Thyroid gland (tissue), 4 donors: ENCODE measurements around the gene FAM209B. TPM values are rescaled to one million over a fixed set of nuclear protein-coding genes. Genes with fewer than 3 reads are reported as not detected.

Experiments
- DNase-seq, 2 donors: peaks; one replicate each; pipeline ENCODE4 v3.0.0-alpha.2; 2019
- H3K27ac ChIP-seq, 3 donors: fragments of 200-600 bp; sonication (generic); 1 replicate in 2 of 3; 2 replicates in 1 of 3; pipeline ENCODE4 v1.5.1; 2016 to 2019; ENCODE audit warnings: mild to moderate bottlenecking in 1 of 3, moderate library complexity in 1 of 3
- H3K27me3 ChIP-seq: fragments of 200-600 bp; sonication (generic); one replicate; pipeline ENCODE4 v1.5.1; 2019
- H3K36me3 ChIP-seq, 2 donors: fragments of 200-600 bp; sonication (generic); one replicate each; pipeline ENCODE4 v1.5.1; 2016 to 2019
- H3K4me1 ChIP-seq, 2 donors: fragments of 200-600 bp; sonication (generic); one replicate each; pipeline ENCODE4 v1.5.1; 2017 to 2019
- H3K4me3 ChIP-seq, 3 donors: fragments of 200-600 bp; sonication (generic); replicated peaks in 1 of 3; 1 replicate in 2 of 3; 2 replicates in 1 of 3; pipeline ENCODE4 v1.5.1; 2016; ENCODE audit warnings: mild to moderate bottlenecking in 1 of 3
- H3K9me3 ChIP-seq: fragments of 200-600 bp; sonication (generic); one replicate; pipeline ENCODE4 v1.5.1; 2017
- POLR2A ChIP-seq, 2 donors: fragments of 450-650 bp; IDR thresholded peaks; one replicate each; pipeline ENCODE4 v1.6.1; 2017; ENCODE audit warnings: antibody characterized with exemption in 2 of 2, mild to moderate bottlenecking in 2 of 2, moderate library complexity in 1 of 2
- WGBS, 2 donors: methylation state at CpG; one replicate each; pipeline ENCODE4 v1.1.5; 2017; 5-methylcytosine and 5-hydroxymethylcytosine counted together
- intact Hi-C: fragments of 100-400 bp; cut with DNase I; formaldehyde crosslinking; loops from one replicate; pipeline ENCODE4 v1.15.1; 2023
- total RNA-seq, 4 donors: library from RNA; depleted of rRNA; stranded (reverse); fragments of >200 nt; gene quantifications; one replicate each; pipeline ENCODE4 v1.2.3, GENCODE V29; 2016
- TF ChIP-seq, protein P1 (sequence below), 6 experiments: fragments of 200-600 bp in 3 of 6; fragments of 450-650 bp in 3 of 6; sonication (generic) in 3 of 6; IDR thresholded peaks; one replicate each; pipeline ENCODE4 v1.5.1; 2016 to 2019; ENCODE audit warnings: antibody characterized with exemption in 6 of 6, mild to moderate bottlenecking in 2 of 6, inconsistent platforms in 1 of 6, moderate library complexity in 1 of 6

The FAM209B gene
- total RNA-seq, 4 donors from 2014 or later: 0.56 TPM; not detected in 3

- H3K27me3 ChIP-seq: no peaks in the 10 kb centered on the region
- WGBS, 2 donors: 95 to 98% methylated on average over 7 of the region's 7 CpGs
- peaks cover 45 to 49% of the 10 kb centered on the region in 2 donors for H3K36me3 ChIP-seq
- H3K27ac ChIP-seq: no peak overlapping the region
- no peak overlapping the region for H3K4me3 ChIP-seq
- no peaks in the 10 kb centered on the region for H3K9me3 ChIP-seq
- TF ChIP-seq, protein P1, sequence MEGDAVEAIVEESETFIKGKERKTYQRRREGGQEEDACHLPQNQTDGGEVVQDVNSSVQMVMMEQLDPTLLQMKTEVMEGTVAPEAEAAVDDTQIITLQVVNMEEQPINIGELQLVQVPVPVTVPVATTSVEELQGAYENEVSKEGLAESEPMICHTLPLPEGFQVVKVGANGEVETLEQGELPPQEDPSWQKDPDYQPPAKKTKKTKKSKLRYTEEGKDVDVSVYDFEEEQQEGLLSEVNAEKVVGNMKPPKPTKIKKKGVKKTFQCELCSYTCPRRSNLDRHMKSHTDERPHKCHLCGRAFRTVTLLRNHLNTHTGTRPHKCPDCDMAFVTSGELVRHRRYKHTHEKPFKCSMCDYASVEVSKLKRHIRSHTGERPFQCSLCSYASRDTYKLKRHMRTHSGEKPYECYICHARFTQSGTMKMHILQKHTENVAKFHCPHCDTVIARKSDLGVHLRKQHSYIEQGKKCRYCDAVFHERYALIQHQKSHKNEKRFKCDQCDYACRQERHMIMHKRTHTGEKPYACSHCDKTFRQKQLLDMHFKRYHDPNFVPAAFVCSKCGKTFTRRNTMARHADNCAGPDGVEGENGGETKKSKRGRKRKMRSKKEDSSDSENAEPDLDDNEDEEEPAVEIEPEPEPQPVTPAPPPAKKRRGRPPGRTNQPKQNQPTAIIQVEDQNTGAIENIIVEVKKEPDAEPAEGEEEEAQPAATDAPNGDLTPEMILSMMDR (IDR thresholded peaks at IDR 0.05): no peak
- no peak for TF ChIP-seq POLR2A (IDR thresholded peaks at IDR 0.05)
- no peak for DNase-seq
- intact Hi-C loops: no loop called here
- H3K4me1 ChIP-seq: no peaks in the 10 kb centered on the region
Measured at GRCh38 chr20:56517211-56517610, 15.8 kb upstream of the FAM209B start.

DNA sequence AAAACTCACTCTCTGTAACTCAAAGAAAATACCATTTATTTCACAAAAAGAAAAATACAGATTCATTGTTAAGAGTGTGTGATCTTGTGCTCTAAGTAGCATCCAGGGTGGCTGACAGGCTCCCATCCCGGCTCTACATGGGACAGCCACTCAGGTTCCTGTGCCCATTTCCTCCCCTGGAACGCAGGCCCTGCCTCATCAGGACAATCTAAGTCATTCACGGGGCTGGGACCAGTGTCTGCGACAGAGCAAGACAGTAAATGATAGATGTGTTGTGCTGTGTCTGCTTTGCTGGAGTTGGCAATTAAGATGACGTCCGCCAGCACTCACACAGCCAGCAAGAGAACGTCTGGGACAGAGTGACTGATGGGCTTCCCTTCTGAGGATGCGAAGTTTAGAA, 15.4 kb upstream of the FAM209B start:
- Histone ChIP-seq H3K4me1 (no peaks in the 10 kb centered on the region), H3K4me3 (no peak overlapping the region), H3K27me3 (no peaks in the 10 kb centered on the region), H3K36me3 (peaks cover 45 to 49% of the 10 kb centered on the region in 2 donors), H3K27ac (no peak overlapping the region), H3K9me3 (no peaks in the 10 kb centered on the region)
- no peak for TF ChIP-seq POLR2A (IDR thresholded peaks at IDR 0.05)
- no peak for DNase-seq
- intact Hi-C loops: no loop called here
- WGBS, 2 donors: 89 to 92% methylated on average over 8 of the region's 8 CpGs

DNA sequence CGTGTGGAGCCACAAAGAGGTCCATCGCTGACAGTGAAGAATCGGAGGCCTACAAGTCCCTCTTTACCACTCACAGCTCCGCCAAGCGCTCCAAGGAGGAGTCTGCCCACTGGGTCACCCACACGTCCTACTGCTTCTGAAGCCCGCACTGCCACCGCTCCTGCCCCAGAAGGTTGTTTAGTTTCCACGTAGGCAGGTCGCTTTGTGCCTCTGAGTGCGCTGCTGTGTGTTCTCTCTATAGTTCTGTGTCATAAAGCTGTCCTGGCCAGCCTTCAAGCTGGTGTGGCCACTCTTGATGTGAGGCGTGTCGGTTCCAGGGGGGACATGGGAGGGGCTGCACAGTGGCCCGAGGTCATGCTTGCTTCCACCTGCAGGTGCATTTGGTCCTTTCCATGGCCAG, 14.9 kb upstream of the FAM209B start:
- 96 to 97% methylated on average over 14 of the region's 14 CpGs for WGBS, 2 donors

GRCh38 chr20:56518721-56519398, 14.2 kb upstream of the FAM209B start:
- no peak for TF ChIP-seq POLR2A (IDR thresholded peaks at IDR 0.05)
- TF ChIP-seq, protein P1 (IDR thresholded peaks at IDR 0.05): no peak
- intact Hi-C loops: no loop called here
- H3K9me3 ChIP-seq: no peaks in the 10 kb centered on the region
- H3K27me3 ChIP-seq: no peaks in the 10 kb centered on the region
- no peak overlapping the region for H3K4me3 ChIP-seq
- 96 to 97% methylated on average over 10 of the region's 10 CpGs for WGBS, 2 donors
- H3K36me3 ChIP-seq: peaks cover 40 to 41% of the 10 kb centered on the region in 2 donors
- H3K4me1 ChIP-seq: no peaks in the 10 kb centered on the region
- no peak for DNase-seq
- no peak overlapping the region for H3K27ac ChIP-seq

More for the DNA sequence above, 14.9 kb upstream of the FAM209B start:
- Histone ChIP-seq H3K27ac (no peak overlapping the region), H3K9me3 (no peaks in the 10 kb centered on the region), H3K4me1 (no peaks in the 10 kb centered on the region), H3K27me3 (no peaks in the 10 kb centered on the region), H3K36me3 (peaks cover 45 to 48% of the 10 kb centered on the region in 2 donors), H3K4me3 (no peak overlapping the region)
- DNase-seq: no peak
- TF ChIP-seq POLR2A (IDR thresholded peaks at IDR 0.05): no peak
- TF ChIP-seq, protein P1 (IDR thresholded peaks at IDR 0.05): no peak
- intact Hi-C loops: no loop called here

- H3K4me1 ChIP-seq: no peaks in the 10 kb centered on the region
- H3K27ac ChIP-seq: no peak overlapping the region
- no peak overlapping the region for H3K4me3 ChIP-seq
- no peak for TF ChIP-seq POLR2A (IDR thresholded peaks at IDR 0.05)
- TF ChIP-seq, protein P1 (IDR thresholded peaks at IDR 0.05): no peak
- H3K9me3 ChIP-seq: no peaks in the 10 kb centered on the region
- H3K36me3 ChIP-seq: peaks cover 37 to 38% of the 10 kb centered on the region in 2 donors
- no peak for DNase-seq
- WGBS, 2 donors: 97 to 98% methylated on average over 10 of the region's 10 CpGs
- H3K27me3 ChIP-seq: no peaks in the 10 kb centered on the region
- intact Hi-C loops: no loop called here
Measured at GRCh38 chr20:56519551-56519950, 13.5 kb upstream of the FAM209B start.
